ENCODE measurements around the gene RYR2.

- TF ChIP-seq CTCF (IDR thresholded peaks at IDR 0.05) (no peak), POLR2A (IDR thresholded peaks at IDR 0.05) (no peak)
Measured at GRCh38 chr1:237673631-237674030, 631.6 kb downstream of the RYR2 start.
